Gastroesophageal sphincter (tissue), 3 donors: Measurements from ENCODE around the gene C2CD5.

Source experiments
- EP300 ChIP-seq: sonication (generic); formaldehyde crosslinking; IDR thresholded peaks from one replicate; pipeline ENCODE4 v1.6.1; 2017; ENCODE audit warnings: antibody characterized with exemption, mild to moderate bottlenecking
- POLR2A ChIP-seq, 2 donors: fragments of 450-650 bp; IDR thresholded peaks; one replicate each; pipeline ENCODE4 v1.6.1; 2017; ENCODE audit warnings: antibody characterized with exemption in 2 of 2, mild to moderate bottlenecking in 2 of 2, moderate library complexity in 1 of 2
- POLR2AphosphoS5 ChIP-seq: sonication (generic); formaldehyde crosslinking; IDR thresholded peaks from one replicate; pipeline ENCODE4 v1.6.1; 2017; ENCODE audit warnings: antibody characterized with exemption
- TF ChIP-seq, protein P1 (sequence below), 4 experiments: fragments of 200-600 bp in 2 of 4; fragments of 450-650 bp in 2 of 4; sonication (generic) in 1 of 4; IDR thresholded peaks; one replicate each; pipeline ENCODE4 v1.5.1; 2017 to 2019; ENCODE audit warnings: antibody characterized with exemption in 4 of 4, mild to moderate bottlenecking in 2 of 4, moderate library complexity in 2 of 4

DNA sequence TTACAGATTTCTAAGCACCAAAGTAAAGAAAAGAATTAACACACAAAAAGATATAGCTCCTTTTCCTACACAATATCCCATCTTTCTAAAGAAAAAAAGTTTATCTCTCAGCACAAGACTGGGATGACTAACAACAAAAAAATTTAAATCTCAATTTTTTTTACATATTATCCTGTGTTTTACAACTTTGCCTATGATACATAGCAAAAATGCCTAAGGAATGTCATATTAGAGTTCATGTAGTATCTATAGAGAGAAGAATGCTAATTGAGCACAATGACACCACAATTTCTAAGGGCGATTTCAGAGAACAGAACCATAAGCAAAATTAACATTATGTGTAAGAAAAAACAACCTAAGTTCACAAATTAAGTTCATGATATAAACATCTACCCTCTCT is 16.3 kb downstream of the C2CD5 start:
- TF ChIP-seq, protein P1, sequence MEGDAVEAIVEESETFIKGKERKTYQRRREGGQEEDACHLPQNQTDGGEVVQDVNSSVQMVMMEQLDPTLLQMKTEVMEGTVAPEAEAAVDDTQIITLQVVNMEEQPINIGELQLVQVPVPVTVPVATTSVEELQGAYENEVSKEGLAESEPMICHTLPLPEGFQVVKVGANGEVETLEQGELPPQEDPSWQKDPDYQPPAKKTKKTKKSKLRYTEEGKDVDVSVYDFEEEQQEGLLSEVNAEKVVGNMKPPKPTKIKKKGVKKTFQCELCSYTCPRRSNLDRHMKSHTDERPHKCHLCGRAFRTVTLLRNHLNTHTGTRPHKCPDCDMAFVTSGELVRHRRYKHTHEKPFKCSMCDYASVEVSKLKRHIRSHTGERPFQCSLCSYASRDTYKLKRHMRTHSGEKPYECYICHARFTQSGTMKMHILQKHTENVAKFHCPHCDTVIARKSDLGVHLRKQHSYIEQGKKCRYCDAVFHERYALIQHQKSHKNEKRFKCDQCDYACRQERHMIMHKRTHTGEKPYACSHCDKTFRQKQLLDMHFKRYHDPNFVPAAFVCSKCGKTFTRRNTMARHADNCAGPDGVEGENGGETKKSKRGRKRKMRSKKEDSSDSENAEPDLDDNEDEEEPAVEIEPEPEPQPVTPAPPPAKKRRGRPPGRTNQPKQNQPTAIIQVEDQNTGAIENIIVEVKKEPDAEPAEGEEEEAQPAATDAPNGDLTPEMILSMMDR (IDR thresholded peaks at IDR 0.05): no peak
- TF ChIP-seq EP300: no peak
- TF ChIP-seq POLR2A (IDR thresholded peaks at IDR 0.05): no peak
- TF ChIP-seq POLR2AphosphoS5: no peak
